H9 (cell line): ENCODE results near the gene MTHFD1. TPM values are rescaled to one million over a fixed set of nuclear protein-coding genes. Genes with fewer than 3 reads are reported as not detected.

Experiments used
- DNase-seq: peaks from one replicate; pipeline ENCODE4 v3.0.0-alpha.2; 2017
- H2AFZ ChIP-seq: one replicate; pipeline ENCODE4 v1.6.1; 2013; ENCODE audit warnings: mild to moderate bottlenecking, low read length, control low read depth, moderate library complexity
- H2AK5ac ChIP-seq: 2 replicates; pipeline ENCODE4 v1.6.1; 2013; ENCODE audit warnings: low read length, control low read depth, mixed read lengths; ENCODE audit not compliant: insufficient read length
- H2BK120ac ChIP-seq: one replicate; pipeline ENCODE4 v1.6.1; 2013; ENCODE audit warnings: low read depth, mild to moderate bottlenecking, low read length, control low read depth, inconsistent platforms; ENCODE audit not compliant: poor library complexity, severe bottlenecking
- H2BK12ac ChIP-seq: 2 replicates; pipeline ENCODE4 v1.6.1; 2013; ENCODE audit warnings: low read length, control low read depth, mixed read lengths, low read depth; ENCODE audit not compliant: insufficient read length
- H2BK15ac ChIP-seq: 2 replicates; pipeline ENCODE4 v1.6.1; 2013; ENCODE audit warnings: low read depth, low read length, control low read depth
- H2BK20ac ChIP-seq: one replicate; pipeline ENCODE4 v1.6.1; 2013; ENCODE audit warnings: low read depth, mild to moderate bottlenecking, low read length, control low read depth, inconsistent platforms; ENCODE audit not compliant: poor library complexity, severe bottlenecking
- H2BK5ac ChIP-seq: 2 replicates; pipeline ENCODE4 v1.6.1; 2013; ENCODE audit warnings: low read length, control low read depth, mixed read lengths; ENCODE audit not compliant: insufficient read length
- H3K14ac ChIP-seq: 2 replicates; pipeline ENCODE4 v1.6.1; 2013; ENCODE audit warnings: low read length, control low read depth; ENCODE audit not compliant: insufficient read depth
- H3K18ac ChIP-seq: 2 replicates; pipeline ENCODE4 v1.6.1; 2013; ENCODE audit warnings: low read depth, mild to moderate bottlenecking, mixed read lengths, low read length, control low read depth; ENCODE audit not compliant: insufficient read length
- H3K23ac ChIP-seq: 2 replicates; pipeline ENCODE4 v1.6.1; 2013; ENCODE audit warnings: low read length, control low read depth, mixed read lengths, low read depth; ENCODE audit not compliant: insufficient read length
- H3K23me2 ChIP-seq: 2 replicates; pipeline ENCODE4 v1.6.1; 2013; ENCODE audit warnings: low read depth, mild to moderate bottlenecking, mixed read lengths, low read length, control low read depth; ENCODE audit not compliant: insufficient read length, poor library complexity, severe bottlenecking
- H3K27ac ChIP-seq: 2 replicates; pipeline ENCODE4 v1.5.1; 2013; ENCODE audit warnings: low read length, control low read depth, mixed read lengths, low read depth; ENCODE audit not compliant: insufficient read length
- H3K27me3 ChIP-seq: 2 replicates; pipeline ENCODE4 v1.6.1; 2013; ENCODE audit warnings: low read length, control low read depth, inconsistent platforms; ENCODE audit not compliant: insufficient read depth
- H3K4ac ChIP-seq: 2 replicates; pipeline ENCODE4 v1.6.1; 2013; ENCODE audit warnings: low read depth, mild to moderate bottlenecking, control low read depth, inconsistent platforms, low read length, moderate library complexity
- H3K4me1 ChIP-seq: 2 replicates; pipeline ENCODE4 v1.6.1; 2013; ENCODE audit warnings: low read length, control low read depth, inconsistent platforms; ENCODE audit not compliant: insufficient read depth
- H3K4me2 ChIP-seq: 2 replicates; pipeline ENCODE4 v1.6.1; 2013; ENCODE audit warnings: low read length, control low read depth, mixed read lengths; ENCODE audit not compliant: insufficient read length, insufficient read depth
- H3K56ac ChIP-seq: 2 replicates; pipeline ENCODE4 v1.6.1; 2013; ENCODE audit warnings: low read depth, mild to moderate bottlenecking, mixed read lengths, low read length, control low read depth; ENCODE audit not compliant: insufficient read length
- H3K79me1 ChIP-seq: 2 replicates; pipeline ENCODE4 v1.6.1; 2013; ENCODE audit warnings: low read depth, mild to moderate bottlenecking, moderate library complexity, low read length, control low read depth, inconsistent platforms; ENCODE audit not compliant: insufficient read depth, poor library complexity, severe bottlenecking
- H3K79me2 ChIP-seq: 2 replicates; pipeline ENCODE4 v1.6.1; 2013; ENCODE audit warnings: low read length, control low read depth, inconsistent platforms; ENCODE audit not compliant: insufficient read depth
- H3K9ac ChIP-seq: 2 replicates; pipeline ENCODE4 v1.6.1; 2013; ENCODE audit warnings: low read length, control low read depth, mixed read lengths; ENCODE audit not compliant: insufficient read length; ENCODE audit errors: extremely low read depth
- H3K9me3 ChIP-seq: one replicate; pipeline ENCODE4 v1.6.1; 2013; ENCODE audit warnings: low read depth, low read length, inconsistent platforms; ENCODE audit not compliant: control insufficient read depth
- H3T11ph ChIP-seq: one replicate; pipeline ENCODE4 v1.6.1; 2013; ENCODE audit warnings: mild to moderate bottlenecking, low read length, control low read depth, inconsistent platforms
- H4K20me1 ChIP-seq: one replicate; pipeline ENCODE4 v1.6.1; 2013; ENCODE audit not compliant: control insufficient read depth, insufficient read length, insufficient read depth
- H4K5ac ChIP-seq: 2 replicates; pipeline ENCODE4 v1.6.1; 2013; ENCODE audit warnings: low read depth, mild to moderate bottlenecking, mixed read lengths, low read length, control low read depth; ENCODE audit not compliant: insufficient read length
- H4K8ac ChIP-seq: replicated peaks from 2 replicates; pipeline ENCODE4 v1.6.1; 2013; ENCODE audit warnings: low read length, control low read depth, mixed read lengths, low read depth; ENCODE audit not compliant: insufficient read length
- H4K91ac ChIP-seq: 2 replicates; pipeline ENCODE4 v1.6.1; 2013; ENCODE audit warnings: low read depth, mild to moderate bottlenecking, moderate library complexity, mixed read lengths, low read length, control low read depth; ENCODE audit not compliant: insufficient read length
- H3K27ac Mint-ChIP-seq, 3 experiments: 2 replicates in 2 of 3; 3 replicates in 1 of 3; pipeline ENCODE4 v1.8.0; 2020 to 2021; ENCODE audit warnings: mixed read lengths in 3 of 3, mild to moderate bottlenecking in 1 of 3, moderate library complexity in 1 of 3
- H3K27me3 Mint-ChIP-seq: 2 replicates; pipeline ENCODE4 v1.8.0; 2021; ENCODE audit warnings: low read depth, mild to moderate bottlenecking, moderate library complexity, mixed read lengths
- H3K36me3 Mint-ChIP-seq, 3 experiments: 2 replicates in 2 of 3; 3 replicates in 1 of 3; pipeline ENCODE4 v1.8.0; 2020 to 2021; ENCODE audit warnings: low read depth in 3 of 3, mixed read lengths in 3 of 3; ENCODE audit not compliant: insufficient read depth in 1 of 3
- H3K4me1 Mint-ChIP-seq, 2 experiments: 2 replicates each; pipeline ENCODE4 v1.8.0; 2020; ENCODE audit warnings: mixed read lengths in 2 of 2
- H3K4me3 Mint-ChIP-seq, 2 experiments: 2 replicates in 1 of 2; 3 replicates in 1 of 2; pipeline ENCODE4 v1.8.0; 2020 to 2021; ENCODE audit warnings: mild to moderate bottlenecking in 2 of 2, mixed read lengths in 2 of 2, moderate library complexity in 1 of 2
- H3K9me3 Mint-ChIP-seq, 2 experiments: 2 replicates in 1 of 2; 3 replicates in 1 of 2; pipeline ENCODE4 v1.8.0; 2020; ENCODE audit warnings: mild to moderate bottlenecking in 2 of 2, mixed read lengths in 2 of 2, moderate library complexity in 1 of 2
- WGBS: extraction: QIAGEN DNeasy Blood & Tissue Kit; methylation state at CpG from one replicate; pipeline ENCODE4 v1.1.7; 2013; ENCODE audit warnings: missing lambda C conversion rate, low lambda C conversion rate, mixed read lengths; ENCODE audit not compliant: insufficient read length; ENCODE audit errors: extremely low coverage; 5-methylcytosine and 5-hydroxymethylcytosine counted together
- total RNA-seq: library from RNA; stranded (reverse); gene quantifications from 2 replicates; pipeline ENCODE4 v1.2.1, GENCODE V29; 2021
- TF ChIP-seq, protein P1 (sequence below): fragments of 200-600 bp; sonication (generic); conservative IDR thresholded peaks from 3 replicates; pipeline ENCODE4 v1.8.0; 2021; ENCODE audit warnings: antibody characterized with exemption, mild to moderate bottlenecking

The MTHFD1 gene
- total RNA-seq, 1 experiment from 2014 or later, result 203 TPM

DNA sequence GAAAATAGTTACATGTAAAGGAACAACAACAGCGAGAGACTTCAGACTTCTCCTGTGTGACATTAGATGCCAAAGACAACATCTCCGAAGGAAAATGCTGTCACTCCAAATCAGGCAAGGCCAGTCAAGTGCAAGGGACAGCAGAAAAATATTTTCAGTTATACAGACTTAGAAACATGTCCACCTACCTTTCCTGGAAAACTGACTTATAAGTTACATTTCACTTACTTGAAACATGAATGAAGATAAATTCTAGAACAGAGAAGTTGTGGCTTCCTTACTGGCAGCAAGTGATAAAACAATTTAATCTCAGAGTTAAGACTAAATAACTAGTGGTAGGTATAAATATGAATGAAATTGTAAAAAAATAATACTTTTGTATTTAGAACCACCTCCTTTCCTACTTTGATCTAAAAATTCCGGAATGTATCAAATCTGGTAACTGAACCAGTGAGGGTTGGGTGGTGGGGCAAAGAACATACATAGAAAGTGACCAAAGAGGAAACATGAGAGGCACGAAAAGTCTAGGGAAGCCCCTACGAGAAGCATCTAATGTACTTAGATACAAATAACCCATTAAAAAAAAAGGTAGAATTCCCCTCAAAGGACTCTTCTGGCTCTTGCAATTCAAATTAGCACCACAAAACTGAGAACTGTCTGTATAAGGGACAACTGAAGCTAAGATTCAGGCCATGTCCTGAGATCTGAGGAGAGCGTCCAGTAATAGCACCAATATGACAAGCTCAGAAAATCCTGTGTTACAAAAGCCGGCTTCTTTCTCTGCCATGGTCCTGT, 21.2 kb downstream of the MTHFD1 start:
- Histone ChIP-seq H3K23ac (no peak overlapping the region), H3K9ac (no peak overlapping the region), H3K4ac (no peak overlapping the region), H3T11ph (no peak overlapping the region), H3K27ac (no peak overlapping the region), H2AFZ (no peak overlapping the region), H3K4me1 (no peaks in the 10 kb centered on the region), H2BK5ac (no peak overlapping the region), H3K18ac (no peak overlapping the region), H2AK5ac (no peak overlapping the region), H4K8ac (no peak overlapping the region), H4K20me1 (no peaks in the 10 kb centered on the region), H2BK20ac (no peak overlapping the region), H3K9me3 (no peaks in the 10 kb centered on the region), H3K14ac (no peak overlapping the region), H3K23me2 (no peaks in the 10 kb centered on the region), H3K56ac (no peak overlapping the region), H2BK12ac (no peak overlapping the region), H3K4me2 (no peak overlapping the region), H2BK15ac (no peak overlapping the region), H4K5ac (no peak overlapping the region), H3K79me2 (peaks cover 3% of the 10 kb centered on the region; the same call in 1 of the 2 replicates), H4K91ac (no peak overlapping the region), H3K79me1 (no peaks in the 10 kb centered on the region), H2BK120ac (no peak overlapping the region), H3K27me3 (no peaks in the 10 kb centered on the region)
- TF ChIP-seq, protein P1, sequence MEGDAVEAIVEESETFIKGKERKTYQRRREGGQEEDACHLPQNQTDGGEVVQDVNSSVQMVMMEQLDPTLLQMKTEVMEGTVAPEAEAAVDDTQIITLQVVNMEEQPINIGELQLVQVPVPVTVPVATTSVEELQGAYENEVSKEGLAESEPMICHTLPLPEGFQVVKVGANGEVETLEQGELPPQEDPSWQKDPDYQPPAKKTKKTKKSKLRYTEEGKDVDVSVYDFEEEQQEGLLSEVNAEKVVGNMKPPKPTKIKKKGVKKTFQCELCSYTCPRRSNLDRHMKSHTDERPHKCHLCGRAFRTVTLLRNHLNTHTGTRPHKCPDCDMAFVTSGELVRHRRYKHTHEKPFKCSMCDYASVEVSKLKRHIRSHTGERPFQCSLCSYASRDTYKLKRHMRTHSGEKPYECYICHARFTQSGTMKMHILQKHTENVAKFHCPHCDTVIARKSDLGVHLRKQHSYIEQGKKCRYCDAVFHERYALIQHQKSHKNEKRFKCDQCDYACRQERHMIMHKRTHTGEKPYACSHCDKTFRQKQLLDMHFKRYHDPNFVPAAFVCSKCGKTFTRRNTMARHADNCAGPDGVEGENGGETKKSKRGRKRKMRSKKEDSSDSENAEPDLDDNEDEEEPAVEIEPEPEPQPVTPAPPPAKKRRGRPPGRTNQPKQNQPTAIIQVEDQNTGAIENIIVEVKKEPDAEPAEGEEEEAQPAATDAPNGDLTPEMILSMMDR, result no peak
- peaks cover 15% of the 10 kb centered on the region in 2 experiments for H3K4me1 Mint-ChIP-seq
- no peak for DNase-seq
- no CpG with 5 or more reads among the region's 7 CpGs for WGBS
- peak overlapping the region; percentile 40 to 70 (median 55); a peak in 4 of 7 replicates for H3K27ac Mint-ChIP-seq
- no peaks in the 10 kb centered on the region for H3K9me3 Mint-ChIP-seq
- no peak overlapping the region; a peak in 1 of 5 replicates for H3K4me3 Mint-ChIP-seq
- peaks cover 18 to 71% (median 41%) of the 10 kb centered on the region in 3 experiments; a peak in 6 of 7 replicates for H3K36me3 Mint-ChIP-seq
- no peaks in the 10 kb centered on the region for H3K27me3 Mint-ChIP-seq
